OCI-LY1 (cell line): ENCODE measurements around the gene CFAP20DC.

Experiments used
- CTCF ChIP-seq: fragments of 200-600 bp; sonication (generic), shearing (Covaris generic); IDR thresholded peaks from 2 replicates; pipeline ENCODE4 v1.5.1; 2017; ENCODE audit warnings: mild to moderate bottlenecking, antibody characterized with exemption, low read length, moderate library complexity, mixed read lengths
- EZH2 ChIP-seq: fragments of 200-600 bp; sonication (generic), shearing (Covaris generic); IDR thresholded peaks from 2 replicates; pipeline ENCODE4 v1.8.0; 2017; ENCODE audit warnings: borderline replicate concordance, mixed run types, mild to moderate bottlenecking, antibody characterized with exemption, low read length, moderate library complexity, mixed read lengths

GRCh38 chr3:58749948-58750347 lies 299.9 kb downstream of the CFAP20DC start:
- TF ChIP-seq EZH2 (no peak), CTCF (no peak)
